Measurements from ENCODE around the gene VKORC1L1.
A peak's percentile ranks its signal among the peaks of the same experiment; 100 is the strongest.
"Not testable (repeated sequence)": the region's sequence is repeated elsewhere in the genome, so short reads cannot be mapped to it uniquely, and the experiment has no call there.

VKORC1L1 gene

DNA sequence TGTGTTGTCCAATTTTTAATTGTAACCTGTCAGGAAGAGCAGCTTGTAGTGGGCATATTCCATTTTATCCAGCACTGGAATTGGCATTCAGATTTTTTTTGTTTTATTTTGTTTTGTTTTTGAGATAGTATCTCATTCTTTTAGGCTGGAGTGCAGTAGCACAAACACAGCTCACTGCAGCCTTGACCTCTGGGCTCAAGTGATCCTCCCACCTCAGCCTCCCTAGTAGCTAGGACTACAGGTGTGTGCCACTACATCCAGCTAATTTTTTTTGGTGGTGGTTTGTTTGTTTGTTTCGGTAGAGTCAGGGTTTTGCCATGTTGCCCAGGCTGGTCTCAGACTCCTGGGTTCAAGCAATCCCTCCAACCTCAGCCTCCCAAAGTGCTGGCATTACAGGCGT is 64.4 kb downstream of the VKORC1L1 start:
- DNase-seq (ENCODE audit: low read depth, low spot score), result no peak

DNA sequence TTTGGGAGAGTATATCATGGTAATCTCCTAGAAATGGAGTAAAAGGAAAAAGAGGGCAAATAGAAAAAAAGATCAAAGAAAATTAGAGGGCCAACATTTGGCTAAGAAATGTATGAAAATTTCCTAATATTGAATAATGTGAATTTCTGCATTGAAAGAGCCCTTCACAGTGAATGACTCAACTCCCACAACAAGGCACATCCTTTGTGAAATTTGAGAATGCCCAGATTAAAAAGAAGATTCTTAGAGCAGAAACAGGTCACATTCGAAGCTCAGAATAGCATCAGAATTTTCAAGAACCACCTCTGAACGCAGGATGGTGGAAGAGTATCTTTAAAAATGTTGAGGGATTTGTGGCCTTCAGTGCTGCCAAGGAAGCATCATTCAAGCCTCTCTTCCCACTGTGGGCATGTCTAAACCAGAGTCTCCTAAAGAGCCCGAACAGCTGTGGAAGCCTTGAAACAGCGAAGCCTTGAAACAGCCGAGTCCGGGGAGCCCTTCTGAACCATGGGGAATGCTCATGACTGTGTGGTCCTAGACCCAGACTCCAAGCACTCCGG is 65.5 kb downstream of the VKORC1L1 start:
- no peak for DNase-seq (ENCODE audit: low read depth, low spot score)

DNA sequence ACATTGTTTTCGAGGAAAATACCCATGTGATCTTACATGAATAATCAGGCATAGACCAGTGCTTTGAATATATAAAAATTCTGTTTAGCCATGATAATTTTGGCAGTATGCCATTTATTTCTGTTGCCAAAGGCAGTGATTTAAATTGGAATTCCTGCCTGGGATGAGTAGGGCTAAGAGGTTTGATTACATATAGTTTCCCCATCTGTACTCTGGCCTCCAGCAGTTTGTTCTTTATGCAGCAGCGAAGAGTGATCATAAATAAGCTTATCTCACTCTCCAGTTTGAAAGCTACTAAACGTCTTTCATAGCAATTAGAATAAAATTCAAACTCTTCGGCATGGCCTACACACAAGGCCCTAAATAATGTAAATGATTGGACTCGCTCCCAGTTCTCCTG is 72.9 kb downstream of the VKORC1L1 start:
- not testable (repeated sequence) for DNase-seq (ENCODE audit: low read depth, low spot score)

DNA sequence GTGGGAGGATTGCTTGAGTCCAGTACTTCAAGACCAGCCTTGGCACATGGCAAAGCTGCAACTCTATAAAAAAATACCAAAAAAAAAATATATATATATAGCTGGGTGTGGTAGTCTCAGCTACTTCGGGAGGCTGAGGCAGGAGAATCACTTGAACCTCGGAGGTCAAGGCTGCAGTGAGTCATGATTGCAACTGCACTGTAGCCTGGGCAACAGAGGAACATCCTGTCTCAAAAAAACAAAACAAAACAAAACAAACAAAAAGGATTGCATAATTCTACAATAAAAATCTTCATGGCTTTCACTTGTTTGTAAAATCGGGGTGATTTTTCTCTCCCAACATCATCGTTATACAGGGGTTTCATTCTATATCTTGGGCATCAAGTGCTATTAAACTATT is 74.0 kb downstream of the VKORC1L1 start:
- peak; percentile 6 for DNase-seq (ENCODE audit: low read depth, low spot score)

DNA sequence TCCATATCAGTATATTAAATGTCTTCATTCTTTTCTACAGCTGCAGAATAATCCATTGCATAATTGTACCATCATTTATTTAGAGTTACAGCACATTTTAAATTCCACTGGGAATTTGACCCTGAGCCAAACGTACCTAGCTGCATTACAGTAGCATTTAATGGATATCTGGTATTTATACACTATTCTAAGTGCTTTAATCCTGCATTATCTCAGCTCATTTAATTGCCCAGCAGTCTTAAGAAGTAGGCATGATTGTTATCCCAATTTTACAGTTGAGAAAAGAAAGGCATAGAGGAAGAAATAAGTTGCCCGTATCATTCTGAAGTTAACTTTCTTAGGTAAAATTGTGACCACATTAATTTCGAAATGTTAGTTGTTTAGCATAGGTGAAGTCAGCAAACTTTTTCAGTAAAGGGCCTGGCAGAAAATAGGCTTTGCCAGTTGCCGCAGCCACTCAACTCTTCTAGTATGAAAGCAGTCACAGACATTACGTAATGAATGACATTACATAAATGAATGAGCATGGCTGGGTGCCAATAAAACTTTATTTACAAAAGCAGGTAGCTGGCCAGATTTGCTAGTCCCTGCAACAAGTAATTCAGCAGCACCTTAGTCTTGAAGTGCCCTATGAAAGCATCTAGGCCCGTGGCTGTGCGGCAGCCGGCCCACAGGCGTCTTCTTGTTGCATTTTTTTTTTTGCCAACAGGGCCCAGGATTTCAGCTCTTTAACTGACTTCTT is 79.1 kb downstream of the VKORC1L1 start:
- no peak for DNase-seq (ENCODE audit: low read depth, low spot score)

DNA sequence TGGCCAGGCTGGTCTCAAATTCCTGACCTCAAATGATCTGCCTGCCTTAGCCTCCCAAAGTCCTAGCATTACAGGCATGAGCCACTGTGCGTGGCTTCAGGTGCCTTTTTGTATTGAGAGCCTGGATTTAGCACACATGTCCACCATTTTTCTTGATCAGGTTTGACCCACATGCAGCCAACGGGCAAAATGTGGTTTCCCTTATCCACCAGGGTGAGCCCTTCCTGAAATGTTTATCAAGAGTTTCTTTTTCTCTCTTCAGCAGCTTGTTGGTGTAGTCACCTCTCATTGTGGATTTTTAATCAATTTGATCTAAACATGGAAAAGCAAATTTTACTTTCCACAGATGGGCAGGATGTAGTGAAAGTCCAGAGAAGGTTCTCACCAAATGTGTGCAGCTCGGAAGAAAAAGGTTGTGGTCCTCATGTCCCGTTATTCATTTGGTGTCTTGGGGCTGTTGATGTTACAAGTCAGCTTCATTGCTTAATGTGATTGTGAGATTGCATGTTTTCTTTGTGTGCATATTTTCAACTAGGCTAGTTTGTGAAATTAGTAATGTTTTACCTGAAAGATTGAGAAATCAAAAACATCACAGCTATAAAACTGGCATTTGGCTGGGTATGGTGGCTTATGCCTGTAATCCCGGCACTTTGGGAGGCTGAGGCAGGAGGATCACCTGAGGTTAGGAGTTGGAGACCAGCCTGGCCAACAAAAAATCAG is 80.3 kb downstream of the VKORC1L1 start:
- no peak for DNase-seq (ENCODE audit: low read depth, low spot score)

DNA sequence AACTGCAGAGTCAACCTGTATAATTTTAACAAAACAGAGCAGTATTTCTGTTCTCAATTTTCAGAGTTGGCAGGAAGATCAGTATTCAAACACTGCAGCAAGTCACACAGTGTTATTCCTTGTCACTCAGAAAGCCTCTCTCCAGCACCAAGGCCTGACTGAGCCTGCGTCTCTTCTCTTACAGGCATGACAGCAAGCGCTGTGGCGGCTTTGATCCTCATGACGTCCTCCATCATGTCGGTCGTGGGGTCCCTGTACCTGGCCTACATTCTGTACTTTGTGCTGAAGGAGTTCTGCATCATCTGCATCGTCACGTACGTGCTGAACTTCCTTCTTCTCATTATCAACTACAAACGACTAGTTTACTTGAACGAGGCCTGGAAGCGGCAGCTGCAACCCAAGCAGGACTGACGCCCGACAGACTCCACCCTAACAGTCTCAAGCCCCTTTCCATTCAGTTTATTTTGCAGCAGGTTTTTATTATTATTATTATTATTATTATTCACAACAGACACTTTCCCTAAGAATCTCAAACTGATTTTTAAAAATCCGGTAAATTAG is 81.1 kb downstream of the VKORC1L1 start:
- DNase-seq (ENCODE audit: low read depth, low spot score), result no peak

DNA sequence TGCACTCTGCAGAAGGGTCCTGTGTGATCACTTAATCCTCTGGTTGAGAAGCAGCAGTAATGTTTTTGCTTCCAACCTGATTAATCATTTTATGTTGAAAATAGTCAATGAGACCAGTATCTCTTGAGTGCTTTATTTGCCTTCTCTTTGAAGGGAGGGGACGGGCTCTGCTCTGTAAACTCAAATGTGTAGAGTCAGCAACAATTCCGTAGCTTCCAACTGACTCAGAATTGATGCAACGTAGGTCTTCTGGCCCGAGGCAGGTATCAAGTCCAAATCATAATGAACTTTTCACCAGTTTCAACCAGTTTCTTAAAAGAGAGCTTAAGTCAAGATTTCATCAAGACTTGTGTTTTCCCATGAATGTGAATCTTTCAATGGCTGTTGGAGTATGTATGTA is 82.8 kb downstream of the VKORC1L1 start:
- DNase-seq (ENCODE audit: low read depth, low spot score), result no peak

DNA sequence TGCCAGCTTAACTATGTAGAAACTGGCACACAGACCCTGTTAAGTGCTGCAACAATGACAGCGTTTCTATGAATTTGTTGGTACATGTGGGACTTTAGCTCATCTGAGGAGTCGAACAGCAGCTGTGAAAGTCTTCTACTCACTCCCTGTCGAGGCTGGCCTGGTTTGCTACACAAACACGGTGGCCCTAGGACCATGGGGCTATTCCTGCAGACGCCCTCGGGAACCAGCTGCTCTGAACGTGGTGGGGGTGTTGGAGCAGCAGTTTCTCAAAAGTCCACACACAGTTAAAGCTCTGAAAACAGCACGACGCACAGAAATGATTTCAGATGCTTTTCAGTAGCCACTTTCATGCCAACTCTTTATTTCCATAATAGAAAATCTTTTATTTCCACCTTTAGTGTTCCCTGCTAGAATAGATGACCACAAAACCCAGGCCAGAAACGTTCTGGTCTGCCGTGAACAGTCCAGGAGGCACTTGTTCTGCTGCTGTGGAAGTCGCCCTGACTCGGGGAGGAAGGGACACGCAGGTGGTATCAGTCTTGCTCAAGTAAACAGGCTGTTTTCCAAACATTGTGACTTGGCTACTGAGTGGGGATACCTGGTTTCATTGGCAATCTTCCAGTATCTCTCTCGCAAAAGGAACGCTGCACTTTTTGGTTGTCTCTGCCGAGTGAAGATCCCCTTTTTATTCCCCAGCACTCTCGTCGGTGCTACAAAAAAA is 87.6 kb downstream of the VKORC1L1 start:
- DNase-seq (ENCODE audit: low read depth, low spot score), result no peak

DNA sequence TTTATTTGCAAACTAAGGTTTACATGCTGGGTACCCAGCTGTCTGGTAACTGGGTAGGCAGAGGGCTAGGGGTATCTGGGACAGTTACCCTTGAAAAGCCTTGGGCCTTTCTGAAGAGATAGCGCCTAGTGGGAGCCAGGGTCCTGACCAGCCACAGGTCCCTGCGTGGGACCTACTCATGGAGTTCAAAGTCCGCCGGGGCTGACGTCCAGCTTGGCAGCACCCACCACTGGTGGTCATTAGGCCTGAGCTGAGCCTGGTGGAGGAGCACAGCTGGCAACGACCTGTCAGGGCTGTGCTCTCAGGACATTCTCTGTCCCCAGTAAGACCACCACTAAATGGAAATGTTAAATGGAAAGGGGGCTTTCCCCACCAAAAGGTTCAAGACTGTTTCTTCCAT is 89.2 kb downstream of the VKORC1L1 start:
- no peak for DNase-seq (ENCODE audit: low read depth, low spot score)

DNA sequence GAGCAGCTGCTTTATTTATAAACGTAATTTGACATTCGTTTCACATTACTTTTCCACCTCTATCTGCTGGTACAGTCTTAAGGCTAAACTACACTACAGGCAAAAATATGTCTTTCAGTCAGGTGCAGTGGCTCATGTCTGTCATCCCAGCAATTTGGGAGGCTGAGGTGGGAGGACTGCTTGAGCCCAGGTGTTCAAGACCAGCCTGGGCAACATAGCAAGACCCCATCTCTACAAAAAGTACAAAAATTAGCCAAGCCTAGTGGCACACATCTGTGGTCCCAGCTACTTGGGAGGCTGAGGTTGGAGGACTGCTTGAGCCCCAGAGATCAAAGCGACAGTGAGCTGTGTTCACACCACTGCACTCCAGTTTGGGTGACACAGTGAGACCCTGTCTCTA is 91.8 kb downstream of the VKORC1L1 start:
- DNase-seq (ENCODE audit: low read depth, low spot score), result not testable (repeated sequence)

DNA sequence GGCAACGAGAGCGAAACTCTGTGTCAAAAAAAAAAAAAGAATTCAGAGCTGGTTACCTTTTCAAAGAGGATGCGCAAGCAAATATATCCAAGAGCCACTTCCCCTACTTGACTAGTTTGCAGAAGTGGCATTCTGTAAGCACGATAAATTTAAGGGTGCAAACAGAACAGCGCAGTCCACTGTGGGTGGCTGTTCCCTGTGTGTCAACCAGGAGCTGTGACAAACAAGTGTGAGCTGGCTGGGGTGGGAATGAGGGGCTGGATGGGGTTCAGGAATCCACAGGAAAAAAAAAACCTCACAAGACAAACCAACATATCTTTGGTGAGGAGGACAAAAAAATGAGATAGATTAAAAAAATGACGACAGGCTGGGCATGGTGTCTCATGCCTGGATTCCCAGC is 93.3 kb downstream of the VKORC1L1 start:
- no peak for DNase-seq (ENCODE audit: low read depth, low spot score)

DNA sequence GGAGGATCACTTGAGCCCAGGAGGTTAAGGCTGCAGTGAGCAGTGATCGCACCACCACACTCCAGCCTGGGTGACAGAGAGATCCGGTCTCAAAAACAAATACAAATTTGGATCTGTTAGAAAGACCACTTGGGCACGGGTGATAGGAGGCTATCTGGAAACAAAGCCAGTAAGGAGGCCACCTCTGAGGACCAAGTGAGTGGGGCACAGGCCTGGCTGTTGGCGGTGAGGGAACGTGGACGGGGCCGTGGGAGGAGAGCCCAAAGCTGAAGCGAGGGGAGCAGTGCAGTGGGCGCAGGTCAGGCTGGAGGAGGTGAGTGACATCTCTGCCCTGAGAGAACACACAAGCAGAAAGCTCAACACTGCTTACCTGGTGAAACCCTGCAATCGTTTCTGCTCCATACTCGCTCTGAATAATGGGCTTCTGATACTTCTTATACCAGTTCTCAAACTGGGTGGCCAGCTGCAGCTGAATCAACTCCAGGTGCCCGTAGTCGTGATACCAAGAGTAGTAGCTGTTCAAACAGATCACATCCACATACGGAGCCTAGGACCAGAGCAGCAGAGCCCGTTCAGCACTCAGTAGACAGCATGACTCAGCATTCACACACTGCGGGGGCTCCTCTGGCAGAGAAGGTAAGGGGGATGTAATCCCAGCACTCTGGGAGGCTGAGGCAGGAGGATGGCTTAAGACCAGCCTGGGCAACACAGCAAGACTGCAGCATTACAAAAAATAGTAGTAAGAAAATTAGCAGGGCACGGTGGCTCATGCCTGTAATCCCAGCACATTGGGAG is 94.7 kb downstream of the VKORC1L1 start:
- no peak for DNase-seq (ENCODE audit: low read depth, low spot score)

DNA sequence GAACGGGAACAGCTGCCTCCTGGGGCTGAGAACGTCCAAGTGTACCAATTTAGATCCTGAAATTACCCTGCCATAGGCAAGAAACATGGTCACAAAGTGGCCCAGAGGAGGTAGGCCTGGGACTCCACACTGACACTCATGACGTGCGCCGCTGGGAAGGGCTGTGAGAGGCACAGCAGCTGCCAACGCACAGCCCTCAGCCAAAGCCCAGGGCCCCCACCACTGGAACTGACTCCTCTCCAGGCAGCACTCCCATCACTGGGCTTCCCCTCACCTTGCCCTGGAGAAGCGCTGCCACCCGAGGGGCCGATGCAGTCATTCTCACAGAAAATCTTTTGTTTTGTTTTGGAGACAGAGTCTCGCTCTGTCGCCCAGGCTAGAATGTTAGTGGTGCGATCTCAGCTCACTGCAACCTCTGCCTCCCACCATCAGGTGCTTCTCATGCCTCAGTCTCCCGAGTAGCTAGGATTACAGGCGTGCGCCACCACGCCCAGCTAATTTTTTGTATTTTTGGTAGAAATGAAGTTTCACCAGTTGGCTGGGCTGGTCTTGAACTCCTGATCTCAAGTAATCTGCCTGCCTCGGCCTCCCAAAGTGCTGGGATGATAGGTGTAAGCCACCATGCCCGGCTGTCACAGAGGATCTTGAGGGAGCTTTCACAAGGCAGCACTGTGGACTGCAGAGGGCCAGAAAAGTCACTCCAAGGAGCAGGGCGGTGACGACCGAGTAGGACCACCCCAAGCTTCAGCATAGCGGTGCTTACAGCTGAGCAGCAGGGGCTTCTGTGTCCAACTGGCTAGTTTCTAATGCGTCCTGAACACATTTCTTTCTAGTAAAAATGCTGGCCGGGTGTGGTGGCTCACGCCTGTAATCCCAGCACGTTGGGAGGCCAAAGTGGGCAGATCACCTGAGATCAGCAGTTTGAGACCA is 95.6 kb downstream of the VKORC1L1 start:
- no peak for DNase-seq (ENCODE audit: low read depth, low spot score)

DNA sequence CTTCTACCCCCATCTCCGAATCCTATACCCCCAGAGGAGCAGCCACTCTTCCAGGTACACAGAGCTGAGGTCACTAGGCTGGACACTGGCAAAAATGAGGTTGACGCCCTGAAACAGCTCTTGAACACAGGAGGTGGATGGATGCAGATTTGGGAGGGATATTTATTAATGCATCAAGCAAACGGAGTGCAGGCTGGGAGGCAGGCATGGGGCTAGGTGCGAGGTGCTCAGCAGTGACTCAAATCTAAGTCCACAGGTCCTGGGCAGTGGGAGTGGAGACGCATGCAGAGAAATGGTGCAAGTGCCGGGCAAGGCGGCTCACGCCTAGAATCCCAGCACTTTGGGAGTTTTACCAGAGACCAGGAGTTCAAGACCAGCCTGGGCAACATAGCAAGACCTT is 98.1 kb downstream of the VKORC1L1 start:
- DNase-seq (ENCODE audit: low read depth, low spot score), result no peak

DNA sequence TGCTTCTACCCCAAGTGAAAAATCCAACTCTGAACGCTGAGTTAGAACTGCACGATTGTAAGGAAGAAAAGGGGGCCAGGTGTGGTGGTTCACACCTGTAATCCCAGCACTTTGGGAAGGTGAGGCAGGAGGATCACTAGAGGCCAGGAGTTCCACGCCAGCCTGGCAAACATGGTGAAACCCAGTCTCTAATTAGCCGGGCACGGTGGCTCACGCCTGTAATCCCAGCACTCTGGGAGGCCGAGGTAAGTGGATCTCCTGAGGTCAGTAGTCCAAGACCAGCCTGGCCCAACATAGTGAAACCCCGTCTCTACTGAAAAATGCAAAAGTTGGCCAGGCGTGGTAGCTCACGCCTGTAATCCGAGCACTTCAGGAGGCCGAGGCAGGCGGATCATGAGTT is 100.1 kb downstream of the VKORC1L1 start:
- DNase-seq (ENCODE audit: low read depth, low spot score), result no peak

DNA sequence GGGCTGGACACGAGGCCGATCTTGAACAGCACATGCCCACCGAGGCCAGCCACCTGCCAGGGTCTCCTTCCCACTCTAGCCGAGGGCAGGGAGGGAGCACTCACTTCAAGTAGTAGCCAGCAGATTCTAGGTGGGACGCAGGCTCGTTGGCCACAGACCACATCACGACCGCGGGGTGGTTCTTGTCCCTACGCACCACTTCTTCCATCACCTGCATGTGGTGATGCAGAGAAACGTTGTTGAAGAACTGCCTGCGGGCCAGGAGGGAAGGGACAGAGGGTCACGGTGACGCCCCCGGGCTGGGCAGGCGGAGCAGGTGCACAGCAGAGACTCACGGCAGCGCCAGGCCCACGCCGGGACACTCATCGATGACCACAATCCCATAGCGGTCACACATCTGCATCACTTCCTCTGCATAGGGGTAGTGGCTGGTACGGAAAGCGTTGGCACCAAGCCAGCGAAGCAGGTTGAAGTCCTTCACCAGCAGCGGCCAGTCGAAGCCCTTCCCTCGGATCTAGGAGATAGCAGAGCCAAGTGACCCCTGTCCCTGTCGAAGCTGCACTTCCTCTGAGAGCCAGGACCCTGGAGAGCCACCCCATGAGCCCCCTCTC is 101.4 kb downstream of the VKORC1L1 start:
- no peak for DNase-seq (ENCODE audit: low read depth, low spot score)

DNA sequence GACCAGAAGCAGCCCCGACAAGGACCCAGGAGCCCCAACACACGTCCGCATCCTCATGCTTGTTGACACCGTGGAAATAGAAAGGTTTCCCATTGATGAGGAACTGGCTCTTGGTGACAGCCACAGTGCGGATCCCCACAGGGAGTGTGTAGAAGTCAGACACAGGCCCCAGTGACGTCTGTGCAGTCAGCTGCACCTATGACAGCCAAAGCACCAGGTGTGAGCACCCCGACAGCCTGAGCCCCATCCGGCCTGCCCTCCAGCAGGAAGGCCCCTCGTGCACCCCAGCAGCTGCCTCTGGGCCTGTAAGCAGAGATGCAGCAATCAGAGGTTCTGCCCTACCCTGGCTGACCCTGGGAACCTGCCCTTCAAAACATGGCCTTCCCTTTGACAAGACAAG is 102.0 kb downstream of the VKORC1L1 start:
- no peak for DNase-seq (ENCODE audit: low read depth, low spot score)

DNA sequence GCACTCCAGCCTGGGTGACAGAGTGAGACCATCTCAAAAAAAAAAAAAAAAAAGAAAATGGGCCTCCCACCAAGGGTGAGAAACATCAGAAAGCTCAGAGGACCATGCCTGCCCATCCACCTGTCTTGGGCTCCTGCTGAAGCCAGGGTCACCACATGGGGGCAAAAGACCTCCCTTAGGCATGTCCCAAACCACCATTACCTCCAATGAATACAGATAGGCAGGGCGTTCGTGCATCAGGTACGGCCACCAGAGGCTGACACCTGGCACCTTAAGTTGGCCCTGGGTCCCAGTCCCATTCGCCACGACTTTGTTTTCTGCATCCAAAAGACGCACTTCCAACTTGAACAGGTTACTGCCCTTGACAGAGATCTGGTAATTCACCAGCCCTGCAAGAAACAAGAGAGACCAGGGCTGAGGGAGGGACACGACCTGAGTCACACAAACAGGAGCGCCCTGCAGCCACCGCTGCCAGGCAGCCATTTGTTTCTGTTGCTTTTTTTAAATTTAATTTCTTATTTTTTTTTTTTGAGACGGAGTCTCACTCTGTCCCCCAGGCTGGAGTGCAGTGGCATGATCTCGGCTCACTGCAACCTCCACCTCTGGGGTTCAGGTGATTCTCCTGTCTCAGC is 103.1 kb downstream of the VKORC1L1 start:
- no peak for DNase-seq (ENCODE audit: low read depth, low spot score)
